Measurements from ENCODE around the gene ZFAND3.

DNA sequence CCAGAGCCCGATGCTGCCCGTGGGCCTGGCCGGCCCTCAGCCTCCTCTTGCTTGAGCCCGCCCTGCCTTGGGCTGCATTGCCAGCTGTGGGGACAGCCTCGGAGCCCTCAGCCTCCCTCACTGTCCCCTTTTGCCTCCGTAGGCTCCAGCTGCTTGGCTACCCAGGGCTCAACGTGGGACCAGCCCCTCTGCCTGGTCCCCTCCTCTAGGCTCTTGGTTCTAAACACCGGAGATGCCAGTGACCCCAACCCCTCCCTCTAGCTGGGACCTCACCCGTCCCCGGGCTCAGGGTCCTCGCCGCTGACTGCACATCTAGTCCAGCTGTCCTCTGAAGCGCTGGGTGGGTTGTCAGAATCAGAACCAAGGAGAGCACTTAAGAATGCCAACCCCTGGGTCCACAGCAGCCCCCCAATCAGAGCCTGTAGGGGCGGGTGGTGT, 345.2 kb downstream of the ZFAND3 start:
- no peak for TF ChIP-seq EZH2 (optimal IDR thresholded peaks at IDR 0.05; ENCODE audit: low read depth, low read length)
- TF ChIP-seq, protein P1, sequence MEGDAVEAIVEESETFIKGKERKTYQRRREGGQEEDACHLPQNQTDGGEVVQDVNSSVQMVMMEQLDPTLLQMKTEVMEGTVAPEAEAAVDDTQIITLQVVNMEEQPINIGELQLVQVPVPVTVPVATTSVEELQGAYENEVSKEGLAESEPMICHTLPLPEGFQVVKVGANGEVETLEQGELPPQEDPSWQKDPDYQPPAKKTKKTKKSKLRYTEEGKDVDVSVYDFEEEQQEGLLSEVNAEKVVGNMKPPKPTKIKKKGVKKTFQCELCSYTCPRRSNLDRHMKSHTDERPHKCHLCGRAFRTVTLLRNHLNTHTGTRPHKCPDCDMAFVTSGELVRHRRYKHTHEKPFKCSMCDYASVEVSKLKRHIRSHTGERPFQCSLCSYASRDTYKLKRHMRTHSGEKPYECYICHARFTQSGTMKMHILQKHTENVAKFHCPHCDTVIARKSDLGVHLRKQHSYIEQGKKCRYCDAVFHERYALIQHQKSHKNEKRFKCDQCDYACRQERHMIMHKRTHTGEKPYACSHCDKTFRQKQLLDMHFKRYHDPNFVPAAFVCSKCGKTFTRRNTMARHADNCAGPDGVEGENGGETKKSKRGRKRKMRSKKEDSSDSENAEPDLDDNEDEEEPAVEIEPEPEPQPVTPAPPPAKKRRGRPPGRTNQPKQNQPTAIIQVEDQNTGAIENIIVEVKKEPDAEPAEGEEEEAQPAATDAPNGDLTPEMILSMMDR (IDR thresholded peaks at IDR 0.05; ENCODE audit: low read length): no peak
